HK-2 (cell line): ENCODE data around the gene RIMS3.
"Not testable (repeated sequence)": the region's sequence is repeated elsewhere in the genome, so short reads cannot be mapped to it uniquely, and the experiment has no call there.

Experiments
- DNase-seq: peaks from one replicate; pipeline ENCODE4 v3.0.0-alpha.2; 2018; ENCODE audit not compliant: unreplicated experiment

Gene RIMS3

GRCh38 chr1:40593449-40594186 is 71.9 kb downstream of the RIMS3 start:
- DNase-seq, result no peak

- DNase-seq, result no peak
Observed at GRCh38 chr1:40592107-40592803, 73.2 kb downstream of the RIMS3 start.

- DNase-seq, result no peak
Observed at GRCh38 chr1:40588586-40588985, 76.9 kb downstream of the RIMS3 start.

GRCh38 chr1:40583980-40584379 is 81.5 kb downstream of the RIMS3 start:
- no peak for DNase-seq

- no peak for DNase-seq
Observed at GRCh38 chr1:40582116-40582515, 83.4 kb downstream of the RIMS3 start.

- no peak for DNase-seq
Observed at GRCh38 chr1:40575336-40575735, 90.1 kb downstream of the RIMS3 start.

- DNase-seq, result not testable (repeated sequence)
Observed at GRCh38 chr1:40574805-40575204, 90.7 kb downstream of the RIMS3 start.
